Testis (tissue), 2 donors: ENCODE measurements around the gene C17orf113.

Experiments
- POLR2A ChIP-seq: fragments of 450-650 bp; IDR thresholded peaks from one replicate; pipeline ENCODE4 v1.6.1; 2017; ENCODE audit warnings: antibody characterized with exemption, mild to moderate bottlenecking, moderate library complexity
- TF ChIP-seq, protein P1 (sequence below), 3 experiments: fragments of 450-650 bp in 2 of 3; fragments of 200-600 bp in 1 of 3; sonication (generic) in 1 of 3; IDR thresholded peaks; one replicate each; pipeline ENCODE4 v1.5.1; 2016 to 2019; ENCODE audit warnings: antibody characterized with exemption in 3 of 3, mild to moderate bottlenecking in 2 of 3, moderate library complexity in 1 of 3

DNA sequence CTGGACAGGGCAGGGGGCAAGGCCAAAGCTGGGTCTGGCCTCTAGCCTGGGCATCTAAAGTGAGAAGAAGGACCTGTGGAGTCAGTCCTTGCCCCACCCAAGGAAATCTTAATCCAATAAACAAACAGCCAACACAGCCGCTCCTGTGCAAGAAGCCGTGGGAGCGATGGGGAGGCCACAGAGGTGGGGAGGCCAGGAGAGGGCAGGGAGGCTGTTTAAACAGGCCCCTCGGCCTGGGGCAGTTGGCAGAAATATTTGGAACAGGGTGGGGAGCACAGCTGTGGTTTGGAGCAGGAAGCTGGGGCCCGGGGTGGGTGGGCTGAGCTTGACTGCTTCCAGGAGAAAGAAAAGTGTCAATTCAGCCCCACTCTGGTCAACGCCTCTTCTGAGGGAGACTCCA, 42.5 kb upstream of the C17orf113 start:
- TF ChIP-seq, protein P1, sequence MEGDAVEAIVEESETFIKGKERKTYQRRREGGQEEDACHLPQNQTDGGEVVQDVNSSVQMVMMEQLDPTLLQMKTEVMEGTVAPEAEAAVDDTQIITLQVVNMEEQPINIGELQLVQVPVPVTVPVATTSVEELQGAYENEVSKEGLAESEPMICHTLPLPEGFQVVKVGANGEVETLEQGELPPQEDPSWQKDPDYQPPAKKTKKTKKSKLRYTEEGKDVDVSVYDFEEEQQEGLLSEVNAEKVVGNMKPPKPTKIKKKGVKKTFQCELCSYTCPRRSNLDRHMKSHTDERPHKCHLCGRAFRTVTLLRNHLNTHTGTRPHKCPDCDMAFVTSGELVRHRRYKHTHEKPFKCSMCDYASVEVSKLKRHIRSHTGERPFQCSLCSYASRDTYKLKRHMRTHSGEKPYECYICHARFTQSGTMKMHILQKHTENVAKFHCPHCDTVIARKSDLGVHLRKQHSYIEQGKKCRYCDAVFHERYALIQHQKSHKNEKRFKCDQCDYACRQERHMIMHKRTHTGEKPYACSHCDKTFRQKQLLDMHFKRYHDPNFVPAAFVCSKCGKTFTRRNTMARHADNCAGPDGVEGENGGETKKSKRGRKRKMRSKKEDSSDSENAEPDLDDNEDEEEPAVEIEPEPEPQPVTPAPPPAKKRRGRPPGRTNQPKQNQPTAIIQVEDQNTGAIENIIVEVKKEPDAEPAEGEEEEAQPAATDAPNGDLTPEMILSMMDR (IDR thresholded peaks at IDR 0.05): no peak
- no peak for TF ChIP-seq POLR2A
